ENCODE measurements around the gene SPTBN4.

Gene SPTBN4

GRCh38 chr19:40581531-40581930, 114.7 kb downstream of the SPTBN4 start:
- H3K4me1 ChIP-seq (ENCODE audit: control insufficient read depth in 5 of 5, insufficient read depth in 5 of 5, low read length in 5 of 5), result peaks cover 3 to 17% (median 10%) of the 10 kb centered on the region in 5 donors
- no peaks in the 10 kb centered on the region for H3K27me3 ChIP-seq (ENCODE audit: control insufficient read depth in 5 of 5, insufficient read depth in 4 of 5, low read length in 5 of 5)
- no peak overlapping the region for H3K27ac ChIP-seq (ENCODE audit: low read depth, low read length)

GRCh38 chr19:40582467-40582866, 115.7 kb downstream of the SPTBN4 start:
- H3K27ac ChIP-seq (ENCODE audit: low read depth, low read length), result no peak overlapping the region
- H3K36me3 ChIP-seq (ENCODE audit: control insufficient read depth in 5 of 5, insufficient read depth in 5 of 5, low read length in 5 of 5), result peaks cover 0 to 66% (median 42%) of the 10 kb centered on the region in 5 donors
- no peaks in the 10 kb centered on the region for H3K27me3 ChIP-seq (ENCODE audit: control insufficient read depth in 5 of 5, insufficient read depth in 4 of 5, low read length in 5 of 5)
- H3K4me3 ChIP-seq (ENCODE audit: low read depth in 1 of 5, low read length in 5 of 5), result no peak overlapping the region
- H3K4me1 ChIP-seq (ENCODE audit: control insufficient read depth in 5 of 5, insufficient read depth in 5 of 5, low read length in 5 of 5), result peaks cover under 1 to 11% (median 6%) of the 10 kb centered on the region in 5 donors
- H3K9ac ChIP-seq (ENCODE audit: low read length in 5 of 5), result no peak overlapping the region
- H3K9me3 ChIP-seq (ENCODE audit: control insufficient read depth in 5 of 5, low read length in 5 of 5), result no peaks in the 10 kb centered on the region

More at GRCh38 chr19:40581531-40581930, 114.7 kb downstream of the SPTBN4 start:
- Histone ChIP-seq H3K9ac (ENCODE audit: low read length in 5 of 5) (no peak overlapping the region), H3K4me3 (ENCODE audit: low read depth in 1 of 5, low read length in 5 of 5) (no peak overlapping the region), H3K9me3 (ENCODE audit: control insufficient read depth in 5 of 5, low read length in 5 of 5) (no peaks in the 10 kb centered on the region), H3K36me3 (ENCODE audit: control insufficient read depth in 5 of 5, insufficient read depth in 5 of 5, low read length in 5 of 5) (peaks cover 0 to 59% (median 36%) of the 10 kb centered on the region in 5 donors)

GRCh38 chr19:40583283-40583682, 116.5 kb downstream of the SPTBN4 start:
- Histone ChIP-seq H3K4me1 (ENCODE audit: control insufficient read depth in 5 of 5, insufficient read depth in 5 of 5, low read length in 5 of 5) (peaks cover 0 to 6% (median 0%) of the 10 kb centered on the region in 5 donors), H3K9me3 (ENCODE audit: control insufficient read depth in 5 of 5, low read length in 5 of 5) (no peaks in the 10 kb centered on the region), H3K36me3 (ENCODE audit: control insufficient read depth in 5 of 5, insufficient read depth in 5 of 5, low read length in 5 of 5) (peaks cover 0 to 72% (median 46%) of the 10 kb centered on the region in 5 donors), H3K9ac (ENCODE audit: low read length in 5 of 5) (no peak overlapping the region), H3K4me3 (ENCODE audit: low read depth in 1 of 5, low read length in 5 of 5) (no peak overlapping the region), H3K27me3 (ENCODE audit: control insufficient read depth in 5 of 5, insufficient read depth in 4 of 5, low read length in 5 of 5) (no peaks in the 10 kb centered on the region), H3K27ac (ENCODE audit: low read depth, low read length) (no peak overlapping the region)

- H3K9me3 ChIP-seq (ENCODE audit: control insufficient read depth in 5 of 5, low read length in 5 of 5), result no peaks in the 10 kb centered on the region
- no peak overlapping the region for H3K4me3 ChIP-seq (ENCODE audit: low read depth in 1 of 5, low read length in 5 of 5)
- peaks cover 0 to 7% (median 0%) of the 10 kb centered on the region in 5 donors for H3K4me1 ChIP-seq (ENCODE audit: control insufficient read depth in 5 of 5, insufficient read depth in 5 of 5, low read length in 5 of 5)
- no peak overlapping the region for H3K27ac ChIP-seq (ENCODE audit: low read depth, low read length)
- peaks cover 0 to 77% (median 50%) of the 10 kb centered on the region in 5 donors for H3K36me3 ChIP-seq (ENCODE audit: control insufficient read depth in 5 of 5, insufficient read depth in 5 of 5, low read length in 5 of 5)
- no peaks in the 10 kb centered on the region for H3K27me3 ChIP-seq (ENCODE audit: control insufficient read depth in 5 of 5, insufficient read depth in 4 of 5, low read length in 5 of 5)
- no peak overlapping the region for H3K9ac ChIP-seq (ENCODE audit: low read length in 5 of 5)
Observed at GRCh38 chr19:40584007-40584406, 117.2 kb downstream of the SPTBN4 start.

GRCh38 chr19:40585241-40585981, 118.6 kb downstream of the SPTBN4 start:
- H3K4me3 ChIP-seq (ENCODE audit: low read depth in 1 of 5, low read length in 5 of 5), result no peak overlapping the region
- H3K27me3 ChIP-seq (ENCODE audit: control insufficient read depth in 5 of 5, insufficient read depth in 4 of 5, low read length in 5 of 5), result no peaks in the 10 kb centered on the region
- H3K9ac ChIP-seq (ENCODE audit: low read length in 5 of 5), result no peak overlapping the region
- H3K9me3 ChIP-seq (ENCODE audit: control insufficient read depth in 5 of 5, low read length in 5 of 5), result no peaks in the 10 kb centered on the region
- H3K4me1 ChIP-seq (ENCODE audit: control insufficient read depth in 5 of 5, insufficient read depth in 5 of 5, low read length in 5 of 5), result peaks cover 0 to 7% (median 0%) of the 10 kb centered on the region in 5 donors
- peaks cover 0 to 76% (median 44%) of the 10 kb centered on the region in 5 donors for H3K36me3 ChIP-seq (ENCODE audit: control insufficient read depth in 5 of 5, insufficient read depth in 5 of 5, low read length in 5 of 5)
- no peak overlapping the region for H3K27ac ChIP-seq (ENCODE audit: low read depth, low read length)

GRCh38 chr19:40585982-40586422, 119.2 kb downstream of the SPTBN4 start:
- H3K36me3 ChIP-seq (ENCODE audit: control insufficient read depth in 5 of 5, insufficient read depth in 5 of 5, low read length in 5 of 5), result peaks cover 0 to 76% (median 40%) of the 10 kb centered on the region in 5 donors
- H3K4me1 ChIP-seq (ENCODE audit: control insufficient read depth in 5 of 5, insufficient read depth in 5 of 5, low read length in 5 of 5), result peaks cover 0 to 7% (median 0%) of the 10 kb centered on the region in 5 donors
- H3K9me3 ChIP-seq (ENCODE audit: control insufficient read depth in 5 of 5, low read length in 5 of 5), result no peaks in the 10 kb centered on the region
- no peaks in the 10 kb centered on the region for H3K27me3 ChIP-seq (ENCODE audit: control insufficient read depth in 5 of 5, insufficient read depth in 4 of 5, low read length in 5 of 5)
- no peak overlapping the region for H3K4me3 ChIP-seq (ENCODE audit: low read depth in 1 of 5, low read length in 5 of 5)
- H3K27ac ChIP-seq (ENCODE audit: low read depth, low read length), result no peak overlapping the region
- H3K9ac ChIP-seq (ENCODE audit: low read length in 5 of 5), result no peak overlapping the region

GRCh38 chr19:40586611-40587010, 119.8 kb downstream of the SPTBN4 start:
- Histone ChIP-seq H3K36me3 (ENCODE audit: control insufficient read depth in 5 of 5, insufficient read depth in 5 of 5, low read length in 5 of 5) (peaks cover 0 to 72% (median 37%) of the 10 kb centered on the region in 5 donors), H3K4me3 (ENCODE audit: low read depth in 1 of 5, low read length in 5 of 5) (no peak overlapping the region), H3K27me3 (ENCODE audit: control insufficient read depth in 5 of 5, insufficient read depth in 4 of 5, low read length in 5 of 5) (no peaks in the 10 kb centered on the region), H3K27ac (ENCODE audit: low read depth, low read length) (no peak overlapping the region), H3K9me3 (ENCODE audit: control insufficient read depth in 5 of 5, low read length in 5 of 5) (no peaks in the 10 kb centered on the region), H3K4me1 (ENCODE audit: control insufficient read depth in 5 of 5, insufficient read depth in 5 of 5, low read length in 5 of 5) (peaks cover 0 to 7% (median 0%) of the 10 kb centered on the region in 5 donors), H3K9ac (ENCODE audit: low read length in 5 of 5) (no peak overlapping the region)

GRCh38 chr19:40588110-40588854, 121.5 kb downstream of the SPTBN4 start:
- Histone ChIP-seq H3K9ac (ENCODE audit: low read length in 5 of 5) (no peak overlapping the region), H3K4me3 (ENCODE audit: low read depth in 1 of 5, low read length in 5 of 5) (no peak overlapping the region), H3K36me3 (ENCODE audit: control insufficient read depth in 5 of 5, insufficient read depth in 5 of 5, low read length in 5 of 5) (peaks cover 0 to 56% (median 29%) of the 10 kb centered on the region in 5 donors), H3K27me3 (ENCODE audit: control insufficient read depth in 5 of 5, insufficient read depth in 4 of 5, low read length in 5 of 5) (no peaks in the 10 kb centered on the region), H3K4me1 (ENCODE audit: control insufficient read depth in 5 of 5, insufficient read depth in 5 of 5, low read length in 5 of 5) (peaks cover 0 to 7% (median 0%) of the 10 kb centered on the region in 5 donors), H3K27ac (ENCODE audit: low read depth, low read length) (no peak overlapping the region), H3K9me3 (ENCODE audit: control insufficient read depth in 5 of 5, low read length in 5 of 5) (no peaks in the 10 kb centered on the region)

GRCh38 chr19:40588926-40589569, 122.2 kb downstream of the SPTBN4 start:
- Histone ChIP-seq H3K9me3 (ENCODE audit: control insufficient read depth in 5 of 5, low read length in 5 of 5) (no peaks in the 10 kb centered on the region), H3K27ac (ENCODE audit: low read depth, low read length) (no peak overlapping the region), H3K4me1 (ENCODE audit: control insufficient read depth in 5 of 5, insufficient read depth in 5 of 5, low read length in 5 of 5) (peaks cover 0 to 7% (median 0%) of the 10 kb centered on the region in 5 donors), H3K27me3 (ENCODE audit: control insufficient read depth in 5 of 5, insufficient read depth in 4 of 5, low read length in 5 of 5) (no peaks in the 10 kb centered on the region), H3K36me3 (ENCODE audit: control insufficient read depth in 5 of 5, insufficient read depth in 5 of 5, low read length in 5 of 5) (peaks cover 0 to 48% (median 24%) of the 10 kb centered on the region in 5 donors), H3K9ac (ENCODE audit: low read length in 5 of 5) (no peak overlapping the region), H3K4me3 (ENCODE audit: low read depth in 1 of 5, low read length in 5 of 5) (no peak overlapping the region)
